A673 (cell line): ENCODE measurements around the gene C10orf90. TPM values are rescaled to one million over a fixed set of nuclear protein-coding genes. Genes with fewer than 3 reads are reported as not detected.

Source experiments
- BruUV-seq: library from RNA; stranded (reverse); fragments of 400-500 nt; replicated peaks from 2 replicates; lab custom pipeline; 2021; lab: Mats Ljungman, UMichigan
- CTCF ChIA-PET: fragments of 300-600 bp; sonication (Branson Sonifier 250); formaldehyde crosslinking; loops from one replicate; lab custom pipeline; 2022; ENCODE audit warnings: antibody characterized with exemption; lab: Charles Lee
- POLR2A ChIA-PET: fragments of 300-600 bp; sonication (Branson Sonifier 250); formaldehyde crosslinking; loops from one replicate; lab custom pipeline; 2022; ENCODE audit warnings: antibody characterized with exemption; ENCODE audit not compliant: low non-redundant PET; lab: Charles Lee
- DNase-seq: peaks from one replicate; pipeline ENCODE4 v3.0.0-alpha.2; 2015; ENCODE audit warnings: low spot score
- H3K27ac ChIP-seq: fragments of 200-600 bp; sonication (generic); 2 replicates; pipeline ENCODE4 v1.5.1; 2016; ENCODE audit warnings: mixed run types, low read depth, mild to moderate bottlenecking, mixed read lengths, antibody characterized with exemption, low read length; ENCODE audit not compliant: poor library complexity, severe bottlenecking
- H3K27me3 ChIP-seq: fragments of 200-600 bp; sonication (generic); replicated peaks from 2 replicates; pipeline ENCODE4 v1.6.1; 2017; ENCODE audit warnings: mixed run types, low read depth, mild to moderate bottlenecking, mixed read lengths, antibody characterized with exemption, low read length; ENCODE audit not compliant: insufficient read depth, poor library complexity
- H3K36me3 ChIP-seq: fragments of 200-600 bp; sonication (generic); 2 replicates; pipeline ENCODE4 v1.6.1; 2016; ENCODE audit warnings: mixed run types, mild to moderate bottlenecking, mixed read lengths, antibody characterized with exemption, low read length; ENCODE audit not compliant: insufficient read depth, poor library complexity, severe bottlenecking
- H3K4me1 ChIP-seq: fragments of 200-600 bp; sonication (generic); 2 replicates; pipeline ENCODE4 v1.6.1; 2017; ENCODE audit warnings: mixed run types, mild to moderate bottlenecking, mixed read lengths, antibody characterized with exemption, low read length; ENCODE audit not compliant: insufficient read depth, poor library complexity, severe bottlenecking
- H3K4me3 ChIP-seq: fragments of 200-600 bp; sonication (generic); 2 replicates; pipeline ENCODE4 v1.5.1; 2016; ENCODE audit warnings: low read depth, mixed run types, mild to moderate bottlenecking, mixed read lengths, low read length; ENCODE audit not compliant: poor library complexity, severe bottlenecking
- H3K9me3 ChIP-seq: fragments of 200-600 bp; sonication (generic); 2 replicates; pipeline ENCODE4 v1.6.1; 2016; ENCODE audit warnings: mixed run types, low read depth, mild to moderate bottlenecking, mixed read lengths, antibody characterized with exemption, low read length; ENCODE audit not compliant: poor library complexity, severe bottlenecking
- EZH2 ChIP-seq: fragments of 200-600 bp; sonication (generic); IDR thresholded peaks from 2 replicates; pipeline ENCODE4 v1.6.1; 2017; ENCODE audit warnings: borderline replicate concordance, low read depth, mild to moderate bottlenecking, mixed read lengths, antibody characterized with exemption, low read length; ENCODE audit not compliant: poor library complexity, severe bottlenecking
- intact Hi-C: fragments of 100-400 bp; cut with micrococcal nuclease; formaldehyde crosslinking; loops from one replicate; pipeline ENCODE4 v1.10.0; 2022; ENCODE audit not compliant: unreplicated experiment
- total RNA-seq: library from RNA; stranded (reverse); gene quantifications from 2 replicates; pipeline ENCODE4 v1.2.3, GENCODE V29; 2021
- TF ChIP-seq, protein P1 (sequence below): fragments of 300-800, 200-600 bp; sonication (generic); conservative IDR thresholded peaks from 2 replicates; pipeline ENCODE4 v1.5.1; 2017; ENCODE audit warnings: low read depth, mild to moderate bottlenecking, antibody characterized with exemption, low read length, moderate library complexity, mixed read lengths

The C10orf90 gene
- total RNA-seq, 1 experiment from 2014 or later: not detected

DNA sequence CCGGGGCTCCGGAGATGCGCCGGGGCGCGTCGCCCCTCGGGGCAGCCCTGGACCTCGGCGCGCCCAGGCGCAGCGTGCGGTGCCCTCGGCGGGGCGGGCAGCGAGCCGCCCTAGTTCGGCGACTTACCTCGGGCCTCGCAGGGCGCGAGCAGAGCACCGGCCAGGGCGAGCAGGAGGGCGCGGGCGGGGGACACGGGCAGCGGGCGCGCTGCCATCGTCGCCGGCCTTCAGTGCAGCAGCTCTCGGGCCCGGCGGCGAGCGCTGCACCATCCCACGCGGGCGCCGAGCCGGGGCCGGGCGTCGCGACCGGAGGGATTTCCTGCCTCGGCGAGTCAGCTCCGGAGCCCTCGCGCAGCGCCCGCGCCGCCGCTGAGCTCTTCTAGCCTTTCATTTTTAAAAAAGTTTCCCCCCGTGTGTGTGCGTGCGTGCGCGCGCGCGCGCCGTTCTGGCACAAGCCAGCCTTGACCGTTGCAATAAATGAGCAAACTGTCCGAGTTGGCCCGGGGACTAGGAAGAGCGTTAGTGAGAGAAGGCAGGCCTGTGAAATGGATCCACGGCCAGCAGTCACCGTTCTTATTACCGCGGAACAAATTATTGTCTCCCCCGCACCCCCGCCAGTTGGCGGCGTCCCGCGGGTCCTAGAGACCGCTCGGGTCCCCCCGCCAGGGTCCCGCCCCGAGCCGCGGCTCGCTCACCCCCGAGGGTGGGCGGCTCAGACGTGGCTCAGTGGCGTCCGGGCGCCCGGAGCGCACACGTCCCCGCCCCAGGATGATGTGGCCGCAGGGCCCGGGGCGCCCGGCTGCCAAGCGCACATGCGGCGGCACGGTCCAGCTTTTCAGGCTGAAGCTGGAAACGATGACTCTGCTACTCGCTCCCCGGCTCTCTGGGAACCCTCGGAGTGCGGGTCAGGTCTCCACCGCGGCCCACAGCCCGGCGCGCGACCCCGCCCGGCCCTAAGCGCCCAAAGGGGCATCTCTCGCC lies 282.3 kb downstream of the C10orf90 start, which contains the start of gene ADAM12:
Gene ADAM12 (minus strand): TSS at position 547 of the 981 bp plus-strand sequence. CDS start 332 bp downstream, at position 215.
- intact Hi-C loops: loop anchor here (1.0 to 5.0 kb wide), 2 partner anchors 251 to 406 kb away; no protein-coding TSS in a partner anchor
- Histone ChIP-seq H3K4me1 (no peaks in the 10 kb centered on the region), H3K4me3 (peak within 1 kb of the TSS; percentile 29), H3K9me3 (no peaks in the 10 kb centered on the region), H3K27me3 (peaks cover 42% of the 10 kb centered on the region), H3K27ac (no peak within 1 kb of the TSS), H3K36me3 (no peaks in the 10 kb centered on the region)
- BruUV-seq: no TSS peak
- TF ChIP-seq EZH2: peak; percentile 63
- TF ChIP-seq, protein P1, sequence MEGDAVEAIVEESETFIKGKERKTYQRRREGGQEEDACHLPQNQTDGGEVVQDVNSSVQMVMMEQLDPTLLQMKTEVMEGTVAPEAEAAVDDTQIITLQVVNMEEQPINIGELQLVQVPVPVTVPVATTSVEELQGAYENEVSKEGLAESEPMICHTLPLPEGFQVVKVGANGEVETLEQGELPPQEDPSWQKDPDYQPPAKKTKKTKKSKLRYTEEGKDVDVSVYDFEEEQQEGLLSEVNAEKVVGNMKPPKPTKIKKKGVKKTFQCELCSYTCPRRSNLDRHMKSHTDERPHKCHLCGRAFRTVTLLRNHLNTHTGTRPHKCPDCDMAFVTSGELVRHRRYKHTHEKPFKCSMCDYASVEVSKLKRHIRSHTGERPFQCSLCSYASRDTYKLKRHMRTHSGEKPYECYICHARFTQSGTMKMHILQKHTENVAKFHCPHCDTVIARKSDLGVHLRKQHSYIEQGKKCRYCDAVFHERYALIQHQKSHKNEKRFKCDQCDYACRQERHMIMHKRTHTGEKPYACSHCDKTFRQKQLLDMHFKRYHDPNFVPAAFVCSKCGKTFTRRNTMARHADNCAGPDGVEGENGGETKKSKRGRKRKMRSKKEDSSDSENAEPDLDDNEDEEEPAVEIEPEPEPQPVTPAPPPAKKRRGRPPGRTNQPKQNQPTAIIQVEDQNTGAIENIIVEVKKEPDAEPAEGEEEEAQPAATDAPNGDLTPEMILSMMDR: no peak
- ChIA-PET POLR2A (no interaction called here), CTCF (interaction anchor here (0.6 to 1.4 kb wide), 3 partner anchors 351 to 564 kb away, joined by 3 to 7 read pairs (median 3); no protein-coding TSS in a partner anchor)
- peak; percentile 9 for DNase-seq

DNA sequence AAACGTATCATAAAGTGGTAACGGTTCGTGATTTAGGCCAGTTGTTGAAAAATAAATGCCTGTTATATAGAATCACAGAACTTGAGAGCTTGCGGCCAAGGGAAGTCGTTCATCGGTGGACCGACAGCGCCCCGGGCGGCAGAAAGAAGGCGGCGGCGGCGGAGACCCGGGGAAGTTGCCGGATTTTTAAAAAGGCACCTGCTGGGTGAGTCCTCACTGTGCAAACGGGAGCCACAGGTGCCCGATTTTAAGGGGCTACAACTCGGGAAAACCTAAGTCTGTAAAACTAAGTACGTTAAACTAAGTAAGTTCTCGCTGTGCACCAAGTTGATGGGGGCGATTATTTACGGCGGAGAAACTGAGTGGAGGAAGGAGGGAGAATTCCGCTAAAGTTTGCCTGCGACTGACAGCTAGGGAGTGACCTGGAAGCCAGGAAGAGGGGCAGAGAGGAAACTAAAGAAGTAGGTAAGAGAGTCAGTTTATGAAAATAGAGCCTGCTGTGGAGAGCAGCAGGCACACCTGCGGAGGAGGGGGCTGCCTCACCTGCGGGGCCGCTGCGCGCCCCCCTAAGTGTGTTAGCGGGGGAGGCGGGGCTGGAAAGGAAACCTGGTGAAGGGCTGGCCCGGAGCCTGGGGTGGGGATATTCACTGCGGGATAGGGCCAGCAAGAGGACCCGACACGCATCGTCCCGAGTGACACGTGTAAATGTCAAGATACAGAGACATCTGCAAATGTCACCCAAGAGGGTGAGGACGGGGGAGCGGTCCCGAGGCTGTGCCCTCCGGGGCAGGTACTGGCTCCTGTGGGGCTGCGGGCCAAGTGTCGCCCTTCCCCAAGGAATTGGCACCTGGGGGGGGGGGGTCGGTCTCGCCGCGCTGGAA lies 283.2 kb downstream of the C10orf90 start:
- Histone ChIP-seq H3K4me3 (peak overlapping the region; percentile 29), H3K9me3 (no peaks in the 10 kb centered on the region), H3K4me1 (no peaks in the 10 kb centered on the region), H3K27me3 (peaks cover 42% of the 10 kb centered on the region), H3K36me3 (no peaks in the 10 kb centered on the region), H3K27ac (no peak overlapping the region)
- ChIA-PET CTCF (interaction anchor here (0.6 to 1.4 kb wide), 5 partner anchors 117 to 563 kb away, joined by 3 to 7 read pairs (median 3); no protein-coding TSS in a partner anchor), POLR2A (no interaction called here)
- DNase-seq: peak; percentile 63
- TF ChIP-seq, protein P1: peak; percentile 85
- no peak for TF ChIP-seq EZH2
- no TSS peak for BruUV-seq
- intact Hi-C loops: loop anchor here (1.0 to 5.0 kb wide), 2 partner anchors 250 to 405 kb away; no protein-coding TSS in a partner anchor
